ENCODE measurements around the gene SH3GL2.

DNA sequence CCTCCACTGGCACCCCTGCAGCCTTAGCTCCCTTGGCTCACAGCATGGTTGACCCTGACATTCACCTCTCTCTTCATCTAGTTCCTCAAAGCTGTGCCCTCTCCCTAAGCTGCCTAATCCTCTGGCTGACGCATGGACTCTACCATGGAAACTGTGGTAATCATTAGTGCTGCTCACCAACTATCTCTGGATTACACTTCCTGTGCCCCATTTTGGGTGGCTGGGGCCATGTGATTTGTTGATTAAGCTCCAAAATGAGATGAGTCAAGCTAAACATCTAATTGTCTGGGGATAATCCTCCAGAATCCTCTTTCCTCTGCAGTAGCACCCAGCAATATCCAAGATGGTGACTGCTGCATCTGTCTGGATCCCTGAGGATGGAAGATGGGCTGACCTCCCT, 264.4 kb downstream of the SH3GL2 start:
- TF ChIP-seq, protein P1, sequence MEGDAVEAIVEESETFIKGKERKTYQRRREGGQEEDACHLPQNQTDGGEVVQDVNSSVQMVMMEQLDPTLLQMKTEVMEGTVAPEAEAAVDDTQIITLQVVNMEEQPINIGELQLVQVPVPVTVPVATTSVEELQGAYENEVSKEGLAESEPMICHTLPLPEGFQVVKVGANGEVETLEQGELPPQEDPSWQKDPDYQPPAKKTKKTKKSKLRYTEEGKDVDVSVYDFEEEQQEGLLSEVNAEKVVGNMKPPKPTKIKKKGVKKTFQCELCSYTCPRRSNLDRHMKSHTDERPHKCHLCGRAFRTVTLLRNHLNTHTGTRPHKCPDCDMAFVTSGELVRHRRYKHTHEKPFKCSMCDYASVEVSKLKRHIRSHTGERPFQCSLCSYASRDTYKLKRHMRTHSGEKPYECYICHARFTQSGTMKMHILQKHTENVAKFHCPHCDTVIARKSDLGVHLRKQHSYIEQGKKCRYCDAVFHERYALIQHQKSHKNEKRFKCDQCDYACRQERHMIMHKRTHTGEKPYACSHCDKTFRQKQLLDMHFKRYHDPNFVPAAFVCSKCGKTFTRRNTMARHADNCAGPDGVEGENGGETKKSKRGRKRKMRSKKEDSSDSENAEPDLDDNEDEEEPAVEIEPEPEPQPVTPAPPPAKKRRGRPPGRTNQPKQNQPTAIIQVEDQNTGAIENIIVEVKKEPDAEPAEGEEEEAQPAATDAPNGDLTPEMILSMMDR (IDR thresholded peaks at IDR 0.05): no peak
- TF ChIP-seq ZFX (IDR thresholded peaks at IDR 0.05; ENCODE audit: borderline replicate concordance): no peak

Data from 22Rv1 (cell line).